NCI-H2227 (cell line): Measurements from ENCODE around the gene PARD3.
A peak's percentile ranks its signal among the peaks of the same experiment; 100 is the strongest.

Source experiments
- DNase-seq: peaks from one replicate; lab custom pipeline; 2025; ENCODE audit not compliant: unreplicated experiment; lab: John Stamatoyannopoulos, UW

The PARD3 gene

DNA sequence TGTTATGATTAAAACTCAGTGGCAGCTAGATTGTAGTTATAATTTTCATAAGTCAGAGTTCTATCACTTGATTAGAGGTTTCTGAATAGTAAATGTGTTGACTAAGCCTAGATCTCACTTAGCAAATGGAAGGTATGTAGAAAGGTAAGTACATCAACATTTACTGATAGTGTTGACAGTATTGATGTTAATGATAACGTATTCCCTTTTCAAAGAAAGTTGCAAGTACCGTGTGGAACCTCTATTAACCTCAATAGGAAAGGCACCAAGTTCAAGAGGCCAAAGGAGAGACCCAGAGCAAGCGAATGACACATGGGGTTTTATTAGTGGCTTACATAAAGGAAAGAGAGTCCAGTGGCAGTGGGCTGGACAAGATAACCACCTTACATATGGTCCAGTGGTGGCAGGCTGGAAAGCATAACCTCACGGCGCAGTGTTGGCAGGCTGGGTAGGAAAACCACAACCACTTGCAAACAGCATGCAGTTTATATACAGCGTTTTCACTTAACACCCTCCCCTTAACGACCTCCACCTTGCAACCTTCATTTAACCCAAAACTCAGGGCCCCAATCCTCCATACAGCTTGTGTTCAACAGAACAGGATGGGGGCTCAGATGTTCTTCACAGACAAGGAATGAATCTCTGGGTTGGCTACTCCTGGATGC lies 611.0 kb downstream of the PARD3 start:
- no peak for DNase-seq

DNA sequence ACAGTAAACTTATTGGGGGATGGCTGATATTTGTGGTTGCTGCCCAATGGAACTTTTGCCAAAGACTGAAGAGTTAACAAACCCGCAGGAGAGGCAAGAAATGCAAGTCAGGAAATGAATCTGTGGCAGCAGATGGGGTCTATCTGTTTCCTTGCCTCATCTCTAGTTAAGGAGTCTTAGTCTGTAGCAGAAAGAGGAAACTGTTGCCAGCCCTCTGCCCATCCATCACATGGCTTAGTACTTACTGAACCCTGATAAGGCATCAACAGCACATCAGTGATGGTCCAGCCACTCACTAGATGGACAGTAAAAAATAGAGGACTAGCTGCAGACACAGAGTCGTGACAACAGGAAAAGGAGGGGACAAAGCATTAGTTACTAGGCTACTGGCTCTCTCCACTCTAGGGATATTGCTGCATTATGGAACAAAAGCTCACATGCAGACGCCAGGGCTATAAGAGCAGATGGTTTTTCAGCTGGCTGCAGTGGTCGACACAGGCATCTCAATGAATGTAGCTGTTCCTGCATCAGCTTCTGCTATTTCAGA lies 614.7 kb downstream of the PARD3 start:
- DNase-seq, result peak; percentile 33

DNA sequence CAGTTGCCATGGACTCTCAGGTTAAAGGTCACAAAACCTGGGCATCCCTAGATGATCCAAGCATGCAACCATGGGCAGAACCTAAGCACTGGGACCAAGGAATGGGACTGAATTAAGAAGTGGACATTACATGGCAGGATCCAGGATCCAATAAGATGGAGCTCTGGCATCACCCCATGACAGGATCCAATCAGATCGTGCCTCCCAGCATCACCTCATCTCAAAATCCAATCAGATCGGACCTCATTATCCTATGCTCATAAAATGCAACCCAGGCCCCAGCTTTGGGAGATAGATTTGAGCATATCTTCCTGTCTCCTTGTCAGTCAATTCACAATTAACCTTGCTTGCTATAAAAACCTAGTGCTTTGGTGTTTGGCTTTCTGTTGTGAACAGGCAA lies 616.1 kb downstream of the PARD3 start:
- DNase-seq, result peak; percentile 21

GRCh38 chr10:34196058-34196433 lies 619.0 kb downstream of the PARD3 start:
- DNase-seq, result no peak

DNA sequence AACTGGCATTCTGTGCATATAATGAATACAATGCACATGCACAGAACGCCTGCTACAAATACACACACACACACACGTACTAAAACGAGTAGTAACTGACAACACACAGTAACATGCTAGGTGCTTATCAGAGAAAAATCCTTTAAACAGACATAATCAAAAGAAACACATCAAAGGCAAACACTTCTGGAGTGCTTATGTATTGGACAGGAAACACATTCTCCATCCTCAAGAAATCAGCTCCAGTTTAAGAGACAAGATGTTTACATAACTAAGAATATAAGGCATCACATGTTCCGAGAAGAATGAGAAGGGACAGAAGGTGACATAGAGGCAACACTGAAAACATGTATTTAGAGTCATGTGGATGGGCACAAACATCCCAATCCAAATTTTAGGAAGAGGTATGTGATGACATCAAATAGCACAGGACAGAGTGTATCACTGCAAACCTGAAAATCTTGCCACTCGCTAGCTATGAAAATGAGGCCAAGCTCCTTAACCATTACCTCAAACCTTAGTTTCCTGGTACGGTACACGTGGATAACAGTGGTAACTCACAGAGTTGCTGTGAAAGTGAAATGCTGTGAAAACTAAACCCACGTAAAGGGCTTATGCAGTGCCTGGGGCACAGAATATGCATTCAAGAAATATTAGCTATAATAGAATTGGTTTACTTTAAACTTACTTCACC lies 619.6 kb downstream of the PARD3 start:
- DNase-seq, result no peak

- DNase-seq, result peak; percentile 22
Observed at GRCh38 chr10:34193931-34194626, 621.0 kb downstream of the PARD3 start.

DNA sequence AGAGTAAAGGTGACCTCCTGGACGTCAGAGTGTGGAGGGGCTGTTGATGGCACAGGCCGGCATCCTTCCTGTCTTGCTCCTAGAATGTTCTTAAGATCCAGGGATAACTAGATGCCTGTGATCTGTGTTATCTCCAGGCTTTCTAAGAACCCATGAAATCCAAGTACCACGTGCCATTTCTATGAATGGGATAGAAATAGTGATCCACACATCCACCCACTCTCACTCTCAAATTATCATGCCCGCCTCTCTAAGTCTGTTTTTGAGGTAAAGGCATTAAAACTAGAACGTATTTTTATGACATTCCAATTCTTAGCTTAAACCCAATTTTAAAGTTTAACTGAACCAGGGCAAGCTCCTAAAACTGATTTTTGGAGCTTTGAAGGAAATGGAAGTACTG lies 622.5 kb downstream of the PARD3 start:
- DNase-seq, result no peak

DNA sequence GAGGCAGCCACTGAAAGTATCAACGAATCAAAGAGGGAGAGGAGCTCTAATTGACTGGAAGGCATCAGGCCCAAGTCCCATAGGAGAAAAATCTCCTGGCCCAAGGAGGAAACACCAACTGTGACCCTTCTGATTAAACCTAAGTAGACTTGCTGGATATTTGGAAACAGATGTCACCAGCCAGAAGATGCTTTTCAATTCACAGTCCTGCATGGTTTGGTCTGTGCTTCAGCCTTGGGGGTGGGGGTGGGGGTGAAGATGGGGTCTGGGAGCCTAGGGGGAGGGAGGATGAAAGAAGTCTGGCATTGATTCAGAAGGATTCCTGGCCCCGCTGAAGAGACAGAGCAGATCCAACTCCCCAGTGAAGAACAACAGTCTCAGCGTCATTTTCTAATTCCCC lies 623.7 kb downstream of the PARD3 start:
- no peak for DNase-seq

GRCh38 chr10:34190580-34190979 lies 624.5 kb downstream of the PARD3 start:
- no peak for DNase-seq

DNA sequence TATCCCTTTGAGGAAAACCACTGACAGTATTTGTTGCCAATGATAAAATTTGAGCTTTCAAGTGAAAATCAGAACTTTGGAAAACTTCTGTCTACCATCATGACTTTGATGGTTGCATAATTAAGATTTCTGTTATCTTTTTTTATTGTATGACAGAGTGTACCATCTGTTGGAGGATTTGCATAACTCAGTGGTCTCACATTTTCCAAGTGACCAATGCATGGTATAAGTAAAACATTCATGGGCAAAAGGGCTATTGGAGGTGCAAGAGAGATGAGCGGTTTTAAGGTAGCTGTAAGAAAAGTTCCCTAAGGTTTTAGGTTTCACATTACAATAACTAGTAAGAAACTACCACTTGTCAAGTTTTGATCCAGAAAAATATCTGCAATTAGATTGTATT lies 625.3 kb downstream of the PARD3 start:
- DNase-seq, result no peak

DNA sequence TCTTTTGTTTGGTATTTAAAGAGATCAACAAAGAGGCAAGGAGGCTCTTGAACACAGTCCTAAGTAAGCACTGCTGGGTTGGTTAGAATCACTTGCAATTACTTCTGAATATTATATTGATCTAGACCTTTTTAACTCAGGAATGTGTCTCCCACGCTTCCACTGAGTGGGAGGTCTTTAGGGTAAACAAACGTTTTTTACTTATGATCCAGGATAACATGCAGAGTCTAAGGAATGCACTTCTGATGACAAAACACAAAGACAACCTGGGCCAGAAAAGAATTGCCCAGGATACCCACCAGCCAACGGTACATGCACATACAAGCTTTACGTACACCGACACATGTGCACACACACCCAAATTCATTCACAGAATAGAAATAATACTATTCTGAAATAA lies 626.9 kb downstream of the PARD3 start:
- no peak for DNase-seq

GRCh38 chr10:34187201-34187600 lies 627.9 kb downstream of the PARD3 start:
- no peak for DNase-seq

DNA sequence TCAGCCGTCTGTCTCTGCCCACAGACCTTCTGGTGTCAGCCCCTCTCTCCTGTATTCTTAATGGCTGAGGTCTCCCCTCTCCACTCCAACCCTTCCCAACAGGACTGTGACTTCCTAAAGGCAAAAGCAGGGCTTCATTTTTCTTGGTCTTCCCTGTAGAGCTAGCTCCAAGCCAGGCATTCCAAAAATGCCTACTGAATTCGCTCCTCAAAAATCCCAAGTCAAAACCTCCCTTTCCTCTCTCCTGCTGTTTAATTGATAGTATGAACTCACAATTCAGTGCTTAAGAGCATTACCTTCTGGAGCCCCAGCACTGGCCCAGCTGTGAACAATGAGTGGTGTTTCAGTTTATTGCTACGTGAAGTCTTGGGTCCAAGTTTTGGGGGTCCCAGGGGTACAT lies 628.4 kb downstream of the PARD3 start:
- peak; percentile 4 for DNase-seq

DNA sequence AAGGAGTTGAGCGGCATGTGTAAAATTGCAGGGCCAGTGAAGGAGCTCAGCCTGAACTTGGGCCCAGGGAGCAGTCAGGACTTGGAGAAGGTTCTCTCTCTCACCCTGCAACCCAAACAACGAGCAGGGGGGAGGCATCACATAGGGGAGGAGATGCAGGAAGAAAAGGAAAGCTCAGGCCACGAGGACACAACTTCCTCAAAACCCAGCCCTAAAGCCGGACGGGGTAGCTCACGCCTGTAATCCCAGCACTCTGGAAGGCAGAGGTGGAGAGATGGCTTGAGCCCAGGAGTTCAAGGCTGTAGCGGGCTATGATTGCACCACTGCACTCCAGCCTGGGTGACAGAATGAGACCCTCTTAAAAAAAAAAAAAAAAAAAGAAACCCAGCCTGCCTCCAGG lies 629.1 kb downstream of the PARD3 start:
- no peak for DNase-seq

- DNase-seq, result no peak
Observed at GRCh38 chr10:34184939-34185386, 630.1 kb downstream of the PARD3 start.

GRCh38 chr10:34184397-34184796 lies 630.7 kb downstream of the PARD3 start:
- no peak for DNase-seq

DNA sequence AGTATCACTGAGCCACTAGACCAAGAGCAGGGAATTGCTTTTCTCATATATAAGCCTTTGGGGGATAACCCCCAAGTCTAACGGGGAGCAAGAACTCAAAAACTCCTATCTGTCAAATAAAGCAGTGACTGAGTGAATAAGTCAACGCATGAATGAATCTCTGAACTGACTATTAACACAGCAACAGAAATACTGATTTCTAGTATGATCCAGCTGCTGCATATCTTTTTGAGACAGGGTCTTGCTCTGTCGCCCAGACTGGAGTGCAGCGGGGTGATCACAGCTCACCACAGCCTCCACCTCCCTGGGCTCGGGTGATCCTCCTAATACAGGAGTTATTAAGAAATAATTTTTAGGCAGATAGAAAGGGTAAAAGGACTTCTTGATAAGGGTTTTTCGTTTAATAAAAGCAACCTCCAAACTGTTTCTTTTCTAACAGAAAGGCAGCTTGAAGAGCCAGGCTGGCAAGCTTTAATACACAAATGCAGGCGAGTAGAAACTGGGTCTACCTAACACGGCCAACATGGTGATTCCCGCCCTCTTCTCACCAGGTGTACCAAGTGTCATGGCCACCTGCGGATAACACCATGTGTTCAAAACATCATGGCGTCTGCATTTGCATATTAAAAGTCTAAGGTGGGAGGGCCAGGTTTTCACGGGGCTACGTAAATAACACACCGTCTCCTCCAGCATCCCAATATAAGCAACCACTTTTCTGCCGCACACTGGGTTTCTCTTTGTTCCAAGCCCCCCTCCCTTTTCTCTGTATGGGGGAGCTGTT lies 631.9 kb downstream of the PARD3 start:
- no peak for DNase-seq

DNA sequence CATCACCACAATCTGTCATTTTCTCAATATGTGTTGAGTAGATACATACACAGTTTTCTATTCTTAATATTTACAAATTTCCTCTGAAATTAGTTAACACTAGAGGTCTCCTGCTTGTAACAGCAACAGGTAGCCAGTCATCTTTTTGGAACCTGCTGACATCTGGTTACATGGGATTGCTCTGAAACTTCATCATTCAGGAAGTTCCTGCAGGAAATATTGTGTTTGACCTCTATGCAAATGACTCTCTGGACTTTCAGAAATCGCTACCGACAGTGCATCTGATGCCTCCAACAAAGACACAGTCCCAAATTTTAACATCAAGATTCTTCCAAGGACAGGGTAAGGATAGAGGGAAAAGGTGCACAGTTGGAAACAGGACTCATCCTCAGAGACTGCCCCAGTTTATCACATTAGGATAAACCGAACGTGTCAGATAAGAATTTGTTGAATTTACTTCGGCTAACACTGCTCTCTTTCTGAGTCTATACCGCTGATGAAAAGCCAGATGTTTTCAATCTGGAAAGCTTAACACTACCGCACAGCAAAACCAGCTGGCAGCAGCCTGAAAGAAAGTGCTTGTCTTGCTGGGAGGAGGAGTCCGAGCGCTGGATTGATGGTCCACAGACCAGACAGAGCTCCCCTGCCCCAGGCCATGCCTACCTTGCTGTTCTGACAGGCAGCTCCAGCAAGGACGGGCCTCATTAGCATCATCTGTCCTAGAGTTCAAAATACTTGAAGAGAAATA lies 633.4 kb downstream of the PARD3 start:
- DNase-seq, result no peak

- DNase-seq, result no peak
Observed at GRCh38 chr10:34180749-34181148, 634.3 kb downstream of the PARD3 start.

DNA sequence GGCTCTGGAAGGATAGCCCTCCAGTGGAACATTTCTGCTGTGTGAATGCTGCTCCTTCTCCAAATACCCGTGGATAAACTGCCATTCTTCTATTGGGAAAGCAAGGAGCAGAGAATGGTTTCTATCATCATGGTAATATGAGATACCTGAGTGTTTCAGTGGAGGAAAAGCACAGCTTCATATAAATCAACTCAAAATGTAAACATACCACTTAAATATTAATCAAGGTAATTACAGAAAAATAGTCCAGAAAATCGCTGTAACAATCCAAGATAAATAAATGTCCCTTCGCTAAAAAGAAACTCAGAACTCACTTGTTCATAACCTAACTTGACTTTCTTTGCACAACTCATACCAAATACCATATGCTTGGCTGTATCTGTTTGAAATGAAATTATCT lies 635.8 kb downstream of the PARD3 start:
- no peak for DNase-seq

- no peak for DNase-seq
Observed at GRCh38 chr10:34178756-34179155, 636.3 kb downstream of the PARD3 start.
